UCSD-AML1 (cell line): ENCODE results near the gene PRR29.
A peak's percentile ranks its signal among the peaks of the same experiment; 100 is the strongest.
"Not testable (repeated sequence)": the region's sequence is repeated elsewhere in the genome, so short reads cannot be mapped to it uniquely, and the experiment has no call there.

Experiments
- DNase-seq: peaks from one replicate; lab custom pipeline; 2025; ENCODE audit not compliant: unreplicated experiment; lab: John Stamatoyannopoulos, UW

Gene PRR29

GRCh38 chr17:64008830-64009229, 10.7 kb downstream of the PRR29 start:
- no peak for DNase-seq

GRCh38 chr17:64009571-64010402, 11.6 kb downstream of the PRR29 start:
- DNase-seq = no peak

- DNase-seq = no peak
Observed at GRCh38 chr17:64015447-64015846, 17.3 kb downstream of the PRR29 start.

GRCh38 chr17:64016231-64016784, 18.2 kb downstream of the PRR29 start:
- no peak for DNase-seq

- DNase-seq = no peak
Observed at GRCh38 chr17:64016974-64017373, 18.8 kb downstream of the PRR29 start.

GRCh38 chr17:64017381-64017980, 19.3 kb downstream of the PRR29 start:
- DNase-seq = no peak

GRCh38 chr17:64019551-64019961, 21.4 kb downstream of the PRR29 start:
- not testable (repeated sequence) for DNase-seq

GRCh38 chr17:64020056-64020766, 22.1 kb downstream of the PRR29 start, which contains the start of gene ICAM2:
Gene ICAM2, minus strand, starts transcription at chr17:64020633. Its CDS starts 13,942 bp downstream, at chr17:64006691.
- DNase-seq = peak; percentile 83

GRCh38 chr17:64022611-64023063, 24.5 kb downstream of the PRR29 start:
- DNase-seq = no peak

GRCh38 chr17:64024215-64024654, 26.1 kb downstream of the PRR29 start:
- peak; percentile 44 for DNase-seq

GRCh38 chr17:64024781-64025731, 26.9 kb downstream of the PRR29 start:
- no peak for DNase-seq

GRCh38 chr17:64025732-64026294, 27.7 kb downstream of the PRR29 start:
- peak; percentile 90 for DNase-seq

- peak; percentile 46 for DNase-seq
Observed at GRCh38 chr17:64028874-64029464, 30.8 kb downstream of the PRR29 start.

GRCh38 chr17:64032081-64032480, 33.9 kb downstream of the PRR29 start:
- DNase-seq = no peak

- no peak for DNase-seq
Observed at GRCh38 chr17:64036198-64036922, 38.2 kb downstream of the PRR29 start.

GRCh38 chr17:64037180-64037579, 39.0 kb downstream of the PRR29 start:
- no peak for DNase-seq

GRCh38 chr17:64037802-64038201, 39.7 kb downstream of the PRR29 start:
- DNase-seq = no peak

GRCh38 chr17:64038331-64039105, 40.4 kb downstream of the PRR29 start:
- DNase-seq = no peak
